Measurements from ENCODE around the gene IKBKG. TPM values are rescaled to one million over a fixed set of nuclear protein-coding genes. Genes with fewer than 3 reads are reported as not detected.
"Not testable (repeated sequence)": the region's sequence is repeated elsewhere in the genome, so short reads cannot be mapped to it uniquely, and the experiment has no call there.

Gene IKBKG
- total RNA-seq, 1 donor from 2014 or later, result 14.6 TPM

- DNase-seq (ENCODE audit: low read depth), result no peak
- Histone ChIP-seq H3K27me3 (ENCODE audit: control insufficient read depth, insufficient read depth, low read length) (no peaks in the 10 kb centered on the region), H3K36me3 (ENCODE audit: control insufficient read depth, insufficient read depth, low read length) (no peaks in the 10 kb centered on the region), H3K4me3 (ENCODE audit: low read depth, low read length) (no peak overlapping the region)
- TF ChIP-seq CTCF (IDR thresholded peaks at IDR 0.05; ENCODE audit: insufficient read depth, low read length, poor library complexity, severe bottlenecking), result no peak
Observed at GRCh38 chrX:154602766-154603437, 55.5 kb downstream of the IKBKG start.

GRCh38 chrX:154603438-154604430 lies 56.3 kb downstream of the IKBKG start:
- peak; percentile 54 for DNase-seq (ENCODE audit: low read depth)

GRCh38 chrX:154605566-154605965 lies 58.1 kb downstream of the IKBKG start:
- DNase-seq (ENCODE audit: low read depth), result no peak
- Histone ChIP-seq H3K36me3 (ENCODE audit: control insufficient read depth, insufficient read depth, low read length) (no peaks in the 10 kb centered on the region), H3K27me3 (ENCODE audit: control insufficient read depth, insufficient read depth, low read length) (no peaks in the 10 kb centered on the region), H3K4me3 (ENCODE audit: low read depth, low read length) (no peak overlapping the region)
- no peak for TF ChIP-seq CTCF (IDR thresholded peaks at IDR 0.05; ENCODE audit: insufficient read depth, low read length, poor library complexity, severe bottlenecking)

More at GRCh38 chrX:154603438-154604430, 56.3 kb downstream of the IKBKG start:
- no peak for TF ChIP-seq CTCF (IDR thresholded peaks at IDR 0.05; ENCODE audit: insufficient read depth, low read length, poor library complexity, severe bottlenecking)
- Histone ChIP-seq H3K36me3 (ENCODE audit: control insufficient read depth, insufficient read depth, low read length) (no peaks in the 10 kb centered on the region), H3K27me3 (ENCODE audit: control insufficient read depth, insufficient read depth, low read length) (no peaks in the 10 kb centered on the region), H3K4me3 (ENCODE audit: low read depth, low read length) (no peak overlapping the region)

GRCh38 chrX:154607370-154607769 lies 60.0 kb downstream of the IKBKG start:
- TF ChIP-seq CTCF (IDR thresholded peaks at IDR 0.05; ENCODE audit: insufficient read depth, low read length, poor library complexity, severe bottlenecking), result no peak
- Histone ChIP-seq H3K36me3 (ENCODE audit: control insufficient read depth, insufficient read depth, low read length) (no peaks in the 10 kb centered on the region), H3K27me3 (ENCODE audit: control insufficient read depth, insufficient read depth, low read length) (no peaks in the 10 kb centered on the region), H3K4me3 (ENCODE audit: low read depth, low read length) (no peak overlapping the region)
- DNase-seq (ENCODE audit: low read depth), result no peak

GRCh38 chrX:154607976-154608375 lies 60.6 kb downstream of the IKBKG start:
- H3K36me3 ChIP-seq (ENCODE audit: control insufficient read depth, insufficient read depth, low read length); H3K27me3 ChIP-seq (ENCODE audit: control insufficient read depth, insufficient read depth, low read length); DNase-seq (ENCODE audit: low read depth): not testable (repeated sequence)

GRCh38 chrX:154608823-154609222 lies 61.4 kb downstream of the IKBKG start:
- H3K27me3 ChIP-seq (ENCODE audit: control insufficient read depth, insufficient read depth, low read length); H3K36me3 ChIP-seq (ENCODE audit: control insufficient read depth, insufficient read depth, low read length); DNase-seq (ENCODE audit: low read depth); H3K4me3 ChIP-seq (ENCODE audit: low read depth, low read length): not testable (repeated sequence)

More at GRCh38 chrX:154607976-154608375, 60.6 kb downstream of the IKBKG start:
- H3K4me3 ChIP-seq (ENCODE audit: low read depth, low read length), result not testable (repeated sequence)

GRCh38 chrX:154611146-154611545 lies 63.7 kb downstream of the IKBKG start:
- H3K27me3 ChIP-seq (ENCODE audit: control insufficient read depth, insufficient read depth, low read length); H3K36me3 ChIP-seq (ENCODE audit: control insufficient read depth, insufficient read depth, low read length); H3K4me3 ChIP-seq (ENCODE audit: low read depth, low read length); DNase-seq (ENCODE audit: low read depth): not testable (repeated sequence)

- not testable (repeated sequence) for DNase-seq (ENCODE audit: low read depth); H3K4me3 ChIP-seq (ENCODE audit: low read depth, low read length); H3K27me3 ChIP-seq (ENCODE audit: control insufficient read depth, insufficient read depth, low read length); H3K36me3 ChIP-seq (ENCODE audit: control insufficient read depth, insufficient read depth, low read length)
Observed at GRCh38 chrX:154613586-154613985, 66.2 kb downstream of the IKBKG start.

All from kidney epithelial cell (primary cell).